ENCODE results near the gene PSENEN. TPM values are rescaled to one million over a fixed set of nuclear protein-coding genes. Genes with fewer than 3 reads are reported as not detected.
"Not testable (repeated sequence)": the region's sequence is repeated elsewhere in the genome, so short reads cannot be mapped to it uniquely, and the experiment has no call there.

The PSENEN gene
- total RNA-seq, 1 donor from 2014 or later: 83.8 TPM

DNA sequence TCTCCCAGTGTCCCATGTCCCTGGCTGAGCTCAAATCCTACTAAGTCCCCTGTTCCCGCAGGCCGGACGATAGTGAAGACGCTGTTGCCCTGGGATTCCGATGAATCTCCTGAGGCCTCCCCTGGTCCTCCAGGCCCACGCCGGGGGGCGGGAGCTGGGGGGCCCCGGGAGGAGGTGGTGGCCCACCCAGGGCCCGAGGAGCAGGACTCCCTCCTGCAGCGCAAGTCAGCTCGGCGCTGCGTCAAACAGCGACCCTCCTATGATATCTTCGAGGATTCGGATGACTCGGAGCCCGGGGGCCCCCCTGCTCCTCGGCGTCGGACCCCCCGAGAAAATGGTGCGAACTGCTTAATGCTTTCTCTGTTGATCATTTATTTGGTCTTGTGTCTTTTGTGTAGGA, 21.8 kb upstream of the PSENEN start:
- TF ChIP-seq, protein P1, sequence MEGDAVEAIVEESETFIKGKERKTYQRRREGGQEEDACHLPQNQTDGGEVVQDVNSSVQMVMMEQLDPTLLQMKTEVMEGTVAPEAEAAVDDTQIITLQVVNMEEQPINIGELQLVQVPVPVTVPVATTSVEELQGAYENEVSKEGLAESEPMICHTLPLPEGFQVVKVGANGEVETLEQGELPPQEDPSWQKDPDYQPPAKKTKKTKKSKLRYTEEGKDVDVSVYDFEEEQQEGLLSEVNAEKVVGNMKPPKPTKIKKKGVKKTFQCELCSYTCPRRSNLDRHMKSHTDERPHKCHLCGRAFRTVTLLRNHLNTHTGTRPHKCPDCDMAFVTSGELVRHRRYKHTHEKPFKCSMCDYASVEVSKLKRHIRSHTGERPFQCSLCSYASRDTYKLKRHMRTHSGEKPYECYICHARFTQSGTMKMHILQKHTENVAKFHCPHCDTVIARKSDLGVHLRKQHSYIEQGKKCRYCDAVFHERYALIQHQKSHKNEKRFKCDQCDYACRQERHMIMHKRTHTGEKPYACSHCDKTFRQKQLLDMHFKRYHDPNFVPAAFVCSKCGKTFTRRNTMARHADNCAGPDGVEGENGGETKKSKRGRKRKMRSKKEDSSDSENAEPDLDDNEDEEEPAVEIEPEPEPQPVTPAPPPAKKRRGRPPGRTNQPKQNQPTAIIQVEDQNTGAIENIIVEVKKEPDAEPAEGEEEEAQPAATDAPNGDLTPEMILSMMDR (IDR thresholded peaks at IDR 0.05; ENCODE audit: unreplicated experiment): no peak
- Mint-ChIP-seq H3K4me3 (ENCODE audit: low read depth) (no peak overlapping the region), H3K27me3 (no peaks in the 10 kb centered on the region), H3K27ac (no peak overlapping the region), H3K36me3 (ENCODE audit: insufficient read depth) (peaks cover 20% of the 10 kb centered on the region), H3K9me3 (ENCODE audit: low read depth) (no peaks in the 10 kb centered on the region), H3K4me1 (ENCODE audit: low read depth) (peaks cover 7% of the 10 kb centered on the region)
- no peak for DNase-seq (ENCODE audit: low spot score, unreplicated experiment)

DNA sequence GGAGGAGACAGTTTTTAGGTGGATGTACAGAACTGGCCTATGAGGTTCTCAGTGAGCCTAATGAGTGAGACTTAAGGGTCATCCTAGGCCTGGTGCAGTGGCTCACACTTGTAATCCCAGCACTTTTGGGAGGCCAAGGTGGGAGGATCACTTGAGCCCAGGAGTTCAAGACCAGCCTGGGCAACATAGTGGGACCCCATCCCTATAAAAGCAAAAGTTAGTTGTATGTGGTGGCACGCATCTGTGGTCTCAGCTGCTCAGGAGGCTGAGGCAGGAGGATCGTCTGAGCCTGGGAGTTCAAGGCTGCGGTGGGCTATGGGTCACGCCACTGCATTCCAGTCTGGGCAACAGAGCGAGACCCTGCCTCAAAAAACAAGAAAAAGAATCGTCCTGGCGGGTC, 21.3 kb upstream of the PSENEN start:
- H3K4me3 Mint-ChIP-seq (ENCODE audit: low read depth); DNase-seq (ENCODE audit: low spot score, unreplicated experiment): not testable (repeated sequence)
- peaks cover 21% of the 10 kb centered on the region for H3K36me3 Mint-ChIP-seq (ENCODE audit: insufficient read depth)

DNA sequence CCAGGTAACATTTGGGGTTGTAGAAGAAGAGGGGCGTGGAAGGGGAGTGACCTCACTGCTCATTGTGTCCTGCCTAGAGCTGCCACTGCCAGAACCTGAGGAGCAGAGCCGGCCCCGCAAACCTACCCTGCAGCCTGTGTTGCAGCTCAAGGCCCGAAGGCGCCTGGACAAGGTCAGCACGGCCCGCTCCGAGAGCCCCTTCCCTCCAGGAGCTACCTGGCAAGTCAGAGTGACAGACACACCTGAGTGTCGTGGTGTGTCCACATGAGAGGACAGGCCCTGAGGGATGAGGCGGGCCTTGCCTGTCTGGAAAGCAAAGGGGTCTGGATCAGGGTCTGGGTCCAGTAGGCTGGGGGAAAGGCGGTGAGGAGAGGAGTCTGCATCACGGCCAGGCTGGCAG, 20.9 kb upstream of the PSENEN start:
- H3K9me3 Mint-ChIP-seq (ENCODE audit: low read depth): no peaks in the 10 kb centered on the region
- H3K27ac Mint-ChIP-seq: no peak overlapping the region
- H3K27me3 Mint-ChIP-seq: no peaks in the 10 kb centered on the region
- peaks cover under 1% of the 10 kb centered on the region for H3K4me1 Mint-ChIP-seq (ENCODE audit: low read depth)
- DNase-seq (ENCODE audit: low spot score, unreplicated experiment): no peak
- no peak overlapping the region for H3K4me3 Mint-ChIP-seq (ENCODE audit: low read depth)
- H3K36me3 Mint-ChIP-seq (ENCODE audit: insufficient read depth): peaks cover 25% of the 10 kb centered on the region
- TF ChIP-seq, protein P1 (IDR thresholded peaks at IDR 0.05; ENCODE audit: unreplicated experiment): no peak

More for the DNA sequence above, 21.3 kb upstream of the PSENEN start:
- not testable (repeated sequence) for H3K4me1 Mint-ChIP-seq (ENCODE audit: low read depth); H3K9me3 Mint-ChIP-seq (ENCODE audit: low read depth); H3K27me3 Mint-ChIP-seq; H3K27ac Mint-ChIP-seq

DNA sequence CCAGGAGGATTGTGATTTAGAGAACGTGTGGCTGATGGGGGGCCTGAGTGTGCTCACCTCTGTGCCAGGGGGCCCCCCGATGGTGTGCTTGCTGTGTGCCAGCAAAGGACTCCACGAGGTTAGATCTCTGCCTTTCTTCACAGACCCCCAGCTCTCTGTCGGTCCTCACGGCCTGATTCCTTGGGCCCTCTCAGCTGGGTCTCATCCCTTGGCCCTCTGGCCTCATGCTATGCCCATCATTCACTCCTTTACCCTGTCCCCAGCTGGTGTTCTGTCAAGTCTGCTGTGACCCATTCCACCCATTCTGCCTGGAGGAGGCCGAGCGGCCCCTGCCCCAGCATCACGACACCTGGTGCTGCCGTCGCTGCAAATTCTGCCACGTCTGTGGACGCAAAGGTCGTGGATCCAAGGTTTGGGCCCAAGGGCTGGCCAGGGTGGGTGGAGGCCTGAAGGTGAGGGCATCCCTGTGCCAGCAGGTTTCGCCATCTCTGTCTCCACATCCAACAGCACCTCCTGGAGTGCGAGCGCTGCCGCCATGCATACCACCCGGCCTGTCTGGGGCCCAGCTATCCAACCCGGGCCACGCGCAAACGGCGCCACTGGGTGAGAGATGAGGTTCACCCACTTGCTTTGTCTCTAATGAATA, 20.1 kb upstream of the PSENEN start:
- no peak for DNase-seq (ENCODE audit: low spot score, unreplicated experiment)
- Mint-ChIP-seq H3K4me1 (ENCODE audit: low read depth) (no peaks in the 10 kb centered on the region), H3K4me3 (ENCODE audit: low read depth) (no peak overlapping the region), H3K27ac (no peak overlapping the region), H3K9me3 (ENCODE audit: low read depth) (no peaks in the 10 kb centered on the region), H3K27me3 (no peaks in the 10 kb centered on the region), H3K36me3 (ENCODE audit: insufficient read depth) (peaks cover 27% of the 10 kb centered on the region)
- TF ChIP-seq, protein P1 (IDR thresholded peaks at IDR 0.05; ENCODE audit: unreplicated experiment): no peak

DNA sequence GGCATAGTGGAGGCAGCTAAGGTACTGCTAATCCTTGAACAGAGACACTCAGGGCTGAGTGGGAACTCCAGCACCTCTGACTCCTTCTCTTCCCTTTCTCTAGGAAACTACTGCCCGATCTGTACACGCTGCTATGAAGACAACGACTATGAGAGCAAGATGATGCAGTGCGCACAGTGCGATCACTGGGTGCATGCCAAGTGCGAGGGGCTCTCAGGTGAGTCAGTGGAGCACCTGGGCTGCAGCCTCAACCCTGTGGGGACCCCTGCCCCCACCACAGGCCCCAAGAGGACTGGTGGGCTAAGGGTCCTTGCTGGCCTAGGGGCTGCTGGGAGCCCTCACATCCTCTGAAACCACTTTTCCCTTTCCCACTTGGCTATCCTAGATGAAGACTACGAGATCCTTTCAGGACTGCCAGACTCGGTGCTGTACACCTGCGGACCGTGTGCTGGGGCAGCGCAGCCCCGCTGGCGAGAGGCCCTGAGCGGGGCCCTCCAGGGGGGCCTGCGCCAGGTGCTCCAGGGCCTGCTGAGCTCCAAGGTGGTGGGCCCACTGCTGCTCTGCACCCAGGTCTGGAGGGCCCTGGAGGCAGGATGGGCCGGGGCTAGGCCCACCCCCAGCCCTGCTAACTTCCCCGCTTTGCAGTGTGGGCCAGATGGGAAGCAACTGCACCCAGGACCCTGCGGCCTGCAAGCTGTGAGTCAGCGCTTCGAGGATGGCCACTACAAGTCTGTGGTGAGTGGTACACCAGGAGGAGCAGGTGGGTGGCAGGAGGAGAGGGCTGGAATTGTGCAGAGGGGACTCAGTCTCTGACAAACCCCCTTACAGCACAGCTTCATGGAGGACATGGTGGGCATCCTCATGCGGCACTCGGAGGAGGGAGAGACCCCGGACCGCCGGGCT, 18.1 kb upstream of the PSENEN start:
- no peak overlapping the region for H3K4me3 Mint-ChIP-seq (ENCODE audit: low read depth)

More for the DNA sequence above, 18.1 kb upstream of the PSENEN start:
- Mint-ChIP-seq H3K27me3 (no peaks in the 10 kb centered on the region), H3K27ac (no peak overlapping the region), H3K4me1 (ENCODE audit: low read depth) (no peaks in the 10 kb centered on the region), H3K9me3 (ENCODE audit: low read depth) (no peaks in the 10 kb centered on the region), H3K36me3 (ENCODE audit: insufficient read depth) (peaks cover 30% of the 10 kb centered on the region)
- TF ChIP-seq, protein P1 (IDR thresholded peaks at IDR 0.05; ENCODE audit: unreplicated experiment): no peak
- DNase-seq (ENCODE audit: low spot score, unreplicated experiment): no peak
